ENCODE results near the gene GPC4.

GPC4 gene

DNA sequence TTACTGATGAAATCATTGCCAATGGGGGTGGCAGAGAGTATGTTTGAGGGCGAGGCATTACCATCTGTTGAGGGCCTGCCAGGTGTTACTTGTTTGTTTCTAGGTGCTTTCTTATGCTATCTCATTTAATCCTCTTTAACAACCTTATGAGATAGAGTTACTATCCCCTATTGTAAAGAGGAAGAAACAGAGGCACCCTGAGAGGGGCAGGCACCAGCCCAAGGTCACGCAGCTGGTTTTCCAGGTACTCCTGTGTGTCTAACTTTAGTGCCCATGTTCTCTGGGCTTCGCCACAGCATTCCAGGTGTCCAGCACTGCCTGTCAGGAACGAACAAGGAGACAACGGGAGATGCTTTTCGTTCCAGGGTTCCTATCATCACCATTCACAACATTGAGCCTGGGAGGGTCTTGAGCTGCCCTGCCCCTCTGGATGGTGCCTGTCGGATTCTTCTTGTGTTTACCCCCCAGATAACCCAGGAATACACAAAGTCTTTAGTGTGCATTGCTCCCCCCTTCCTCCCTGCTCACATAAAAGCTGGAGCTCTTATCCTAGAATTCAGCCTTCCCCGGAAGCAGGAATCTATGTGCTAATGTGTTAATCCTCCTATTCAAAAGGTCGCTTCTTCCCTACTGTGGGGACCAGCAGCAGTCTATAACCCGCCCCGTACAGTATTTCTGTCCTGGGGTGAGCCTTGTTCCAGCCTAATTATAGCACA lies 24.9 kb upstream of the GPC4 start:
- no peak for TF ChIP-seq SNAI2 (CRISPR knock-in tag; IDR thresholded peaks at IDR 0.05)
- TF ChIP-seq, protein P1, sequence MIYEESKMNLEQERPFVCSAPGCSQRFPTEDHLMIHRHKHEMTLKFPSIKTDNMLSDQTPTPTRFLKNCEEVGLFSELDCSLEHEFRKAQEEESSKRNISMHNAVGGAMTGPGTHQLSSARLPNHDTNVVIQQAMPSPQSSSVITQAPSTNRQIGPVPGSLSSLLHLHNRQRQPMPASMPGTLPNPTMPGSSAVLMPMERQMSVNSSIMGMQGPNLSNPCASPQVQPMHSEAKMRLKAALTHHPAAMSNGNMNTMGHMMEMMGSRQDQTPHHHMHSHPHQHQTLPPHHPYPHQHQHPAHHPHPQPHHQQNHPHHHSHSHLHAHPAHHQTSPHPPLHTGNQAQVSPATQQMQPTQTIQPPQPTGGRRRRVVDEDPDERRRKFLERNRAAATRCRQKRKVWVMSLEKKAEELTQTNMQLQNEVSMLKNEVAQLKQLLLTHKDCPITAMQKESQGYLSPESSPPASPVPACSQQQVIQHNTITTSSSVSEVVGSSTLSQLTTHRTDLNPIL (CRISPR knock-in tag; IDR thresholded peaks at IDR 0.05; ENCODE audit: low read depth): no peak
- TF ChIP-seq GLIS3 (CRISPR knock-in tag; IDR thresholded peaks at IDR 0.05): no peak
- TF ChIP-seq CSDC2 (CRISPR knock-in tag; IDR thresholded peaks at IDR 0.05): no peak
- TF ChIP-seq ZFP3 (CRISPR knock-in tag; IDR thresholded peaks at IDR 0.05): no peak
- no peak for TF ChIP-seq ISL1 (CRISPR knock-in tag; IDR thresholded peaks at IDR 0.05)
- no peak for TF ChIP-seq ZC3H10 (CRISPR knock-in tag; IDR thresholded peaks at IDR 0.05)
- no peak for TF ChIP-seq CSRNP3 (CRISPR knock-in tag; IDR thresholded peaks at IDR 0.05)
- TF ChIP-seq PPARA (CRISPR knock-in tag; IDR thresholded peaks at IDR 0.05; ENCODE audit: borderline replicate concordance): no peak
- TF ChIP-seq ESRRG (CRISPR knock-in tag; IDR thresholded peaks at IDR 0.05): no peak
- TF ChIP-seq BACH2 (CRISPR knock-in tag; IDR thresholded peaks at IDR 0.05; ENCODE audit: borderline replicate concordance): no peak
- TF ChIP-seq PATZ1 (CRISPR knock-in tag; IDR thresholded peaks at IDR 0.05; ENCODE audit: borderline replicate concordance): no peak
- TF ChIP-seq OSR1 (CRISPR knock-in tag; IDR thresholded peaks at IDR 0.05): no peak
- no peak for TF ChIP-seq TSHZ2 (CRISPR knock-in tag; IDR thresholded peaks at IDR 0.05)
- no peak for TF ChIP-seq ZNF565 (CRISPR knock-in tag; conservative IDR thresholded peaks at IDR 0.05; ENCODE audit: low read depth)
- ATAC-seq: no peak

- ATAC-seq: no peak
- TF ChIP-seq CSRNP3 (CRISPR knock-in tag; IDR thresholded peaks at IDR 0.05): no peak
- no peak for TF ChIP-seq POU6F1 (CRISPR knock-in tag; IDR thresholded peaks at IDR 0.05; ENCODE audit: borderline replicate concordance, low read depth)
- TF ChIP-seq GLIS3 (CRISPR knock-in tag; IDR thresholded peaks at IDR 0.05): no peak
- no peak for TF ChIP-seq OSR1 (CRISPR knock-in tag; IDR thresholded peaks at IDR 0.05)
- TF ChIP-seq ZNF8 (CRISPR knock-in tag; IDR thresholded peaks at IDR 0.05): no peak
- TF ChIP-seq BACH2 (CRISPR knock-in tag; IDR thresholded peaks at IDR 0.05; ENCODE audit: borderline replicate concordance): no peak
- TF ChIP-seq ARNTL (CRISPR knock-in tag; IDR thresholded peaks at IDR 0.05; ENCODE audit: borderline replicate concordance, low read depth): no peak
- no peak for TF ChIP-seq ZNF70 (CRISPR knock-in tag; IDR thresholded peaks at IDR 0.05)
- TF ChIP-seq, protein P1 (CRISPR knock-in tag; IDR thresholded peaks at IDR 0.05; ENCODE audit: low read depth): no peak
- no peak for TF ChIP-seq ZNF565 (CRISPR knock-in tag; conservative IDR thresholded peaks at IDR 0.05; ENCODE audit: low read depth)
- TF ChIP-seq RARB (CRISPR knock-in tag; IDR thresholded peaks at IDR 0.05): no peak
- TF ChIP-seq PPARA (CRISPR knock-in tag; IDR thresholded peaks at IDR 0.05; ENCODE audit: borderline replicate concordance): no peak
- no peak for TF ChIP-seq PATZ1 (CRISPR knock-in tag; IDR thresholded peaks at IDR 0.05; ENCODE audit: borderline replicate concordance)
- no peak for TF ChIP-seq ESRRG (CRISPR knock-in tag; IDR thresholded peaks at IDR 0.05)
- no peak for TF ChIP-seq TOX (CRISPR knock-in tag; IDR thresholded peaks at IDR 0.05; ENCODE audit: borderline replicate concordance)
- TF ChIP-seq SNAI2 (CRISPR knock-in tag; IDR thresholded peaks at IDR 0.05): no peak
- TF ChIP-seq ZFP3 (CRISPR knock-in tag; IDR thresholded peaks at IDR 0.05): no peak
- TF ChIP-seq ISL1 (CRISPR knock-in tag; IDR thresholded peaks at IDR 0.05): no peak
Measured at GRCh38 chrX:133437766-133438165, 22.5 kb upstream of the GPC4 start.
